GM12892 (cell line): ENCODE measurements around the gene PYGB.

Experiments used
- POLR2A ChIP-seq: IDR thresholded peaks from 2 replicates; pipeline ENCODE4 v1.6.1; 2011; ENCODE audit warnings: low read depth, low read length, control low read depth
- POLR2AphosphoS5 ChIP-seq: IDR thresholded peaks from 2 replicates; pipeline ENCODE4 v1.6.1; 2011; ENCODE audit warnings: low read depth, low read length, control low read depth
- TAF1 ChIP-seq: IDR thresholded peaks from 2 replicates; pipeline ENCODE4 v1.6.1; 2011; ENCODE audit warnings: low read depth, mild to moderate bottlenecking, control low read depth, low read length, borderline replicate concordance

- TF ChIP-seq POLR2AphosphoS5 (no peak), TAF1 (no peak), POLR2A (no peak)
Measured at GRCh38 chr20:25203871-25204320, 44.0 kb upstream of the PYGB start.
